Chondrocyte (in vitro differentiated cells): Measurements from ENCODE around the gene C4orf54. TPM values are rescaled to one million over a fixed set of nuclear protein-coding genes. Genes with fewer than 3 reads are reported as not detected.

Experiments
- DNase-seq: peaks from one replicate; pipeline ENCODE4 v3.0.0; 2021; ENCODE audit warnings: mixed read lengths, low spot score
- H3K27ac Mint-ChIP-seq: one replicate; pipeline ENCODE4 v1.8.0; 2021; ENCODE audit warnings: mild to moderate bottlenecking, moderate library complexity, mixed read lengths; ENCODE audit not compliant: unreplicated experiment
- H3K27me3 Mint-ChIP-seq: 2 replicates; pipeline ENCODE4 v1.8.0; 2021; ENCODE audit warnings: low read depth, mixed read lengths
- H3K36me3 Mint-ChIP-seq: 2 replicates; pipeline ENCODE4 v1.8.0; 2021; ENCODE audit warnings: low read depth, mixed read lengths
- H3K4me1 Mint-ChIP-seq: 2 replicates; pipeline ENCODE4 v1.8.0; 2021; ENCODE audit warnings: low read depth, mild to moderate bottlenecking, mixed read lengths
- H3K4me3 Mint-ChIP-seq: one replicate; pipeline ENCODE4 v1.8.0; 2021; ENCODE audit warnings: mild to moderate bottlenecking, moderate library complexity, mixed read lengths; ENCODE audit not compliant: unreplicated experiment
- H3K9me3 Mint-ChIP-seq: 2 replicates; pipeline ENCODE4 v1.8.0; 2021; ENCODE audit warnings: low read depth, mixed read lengths
- total RNA-seq: library from RNA; stranded (reverse); gene quantifications from 3 replicates; pipeline ENCODE4 v1.2.1, GENCODE V29; 2021
- TF ChIP-seq, protein P1 (sequence below): fragments of 200-600 bp; sonication (generic); IDR thresholded peaks from 2 replicates; pipeline ENCODE4 v1.5.0; 2021; ENCODE audit warnings: antibody characterized with exemption, mild to moderate bottlenecking, moderate library complexity

Gene C4orf54
- total RNA-seq, 1 donor from 2014 or later = not detected

- no peak for DNase-seq
- no peaks in the 10 kb centered on the region for H3K36me3 Mint-ChIP-seq
- no peak overlapping the region for H3K27ac Mint-ChIP-seq
- H3K4me1 Mint-ChIP-seq = no peaks in the 10 kb centered on the region
- no peaks in the 10 kb centered on the region for H3K9me3 Mint-ChIP-seq
- no peak overlapping the region for H3K4me3 Mint-ChIP-seq
- peaks cover 17% of the 10 kb centered on the region for H3K27me3 Mint-ChIP-seq
- TF ChIP-seq, protein P1, sequence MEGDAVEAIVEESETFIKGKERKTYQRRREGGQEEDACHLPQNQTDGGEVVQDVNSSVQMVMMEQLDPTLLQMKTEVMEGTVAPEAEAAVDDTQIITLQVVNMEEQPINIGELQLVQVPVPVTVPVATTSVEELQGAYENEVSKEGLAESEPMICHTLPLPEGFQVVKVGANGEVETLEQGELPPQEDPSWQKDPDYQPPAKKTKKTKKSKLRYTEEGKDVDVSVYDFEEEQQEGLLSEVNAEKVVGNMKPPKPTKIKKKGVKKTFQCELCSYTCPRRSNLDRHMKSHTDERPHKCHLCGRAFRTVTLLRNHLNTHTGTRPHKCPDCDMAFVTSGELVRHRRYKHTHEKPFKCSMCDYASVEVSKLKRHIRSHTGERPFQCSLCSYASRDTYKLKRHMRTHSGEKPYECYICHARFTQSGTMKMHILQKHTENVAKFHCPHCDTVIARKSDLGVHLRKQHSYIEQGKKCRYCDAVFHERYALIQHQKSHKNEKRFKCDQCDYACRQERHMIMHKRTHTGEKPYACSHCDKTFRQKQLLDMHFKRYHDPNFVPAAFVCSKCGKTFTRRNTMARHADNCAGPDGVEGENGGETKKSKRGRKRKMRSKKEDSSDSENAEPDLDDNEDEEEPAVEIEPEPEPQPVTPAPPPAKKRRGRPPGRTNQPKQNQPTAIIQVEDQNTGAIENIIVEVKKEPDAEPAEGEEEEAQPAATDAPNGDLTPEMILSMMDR = no peak
Observed at GRCh38 chr4:99610605-99611175, 46.9 kb downstream of the C4orf54 start.

GRCh38 chr4:99608417-99608816 lies 49.2 kb downstream of the C4orf54 start:
- H3K27me3 Mint-ChIP-seq = peaks cover 28% of the 10 kb centered on the region
- H3K27ac Mint-ChIP-seq = no peak overlapping the region
- H3K4me1 Mint-ChIP-seq = no peaks in the 10 kb centered on the region
- H3K36me3 Mint-ChIP-seq = no peaks in the 10 kb centered on the region
- DNase-seq = no peak
- no peaks in the 10 kb centered on the region for H3K9me3 Mint-ChIP-seq
- H3K4me3 Mint-ChIP-seq = no peak overlapping the region
- TF ChIP-seq, protein P1 = no peak

Other genes with a start within 250 kb of the C4orf54 start
- gene ADH7, start 222.5 kb downstream of the C4orf54 start, total RNA-seq = not detected in 3 replicates
- gene C4orf17, start 146.8 kb downstream of the C4orf54 start, total RNA-seq = not detected in 3 replicates
- 3.6 to 4.7 TPM (median 4.2 TPM) in 3 replicates for gene TRMT10A, start 93.8 kb downstream of the C4orf54 start, total RNA-seq
- gene MTTP, start 83.0 kb downstream of the C4orf54 start, total RNA-seq = not detected in 3 replicates
- not detected in 3 replicates for gene DAPP1, start 159.0 kb upstream of the C4orf54 start, total RNA-seq
- 34.2 to 38.8 TPM (median 36.2 TPM) in 3 replicates for gene LAMTOR3, start 236.6 kb upstream of the C4orf54 start, total RNA-seq